ENCODE data around the gene EBI3. TPM values are rescaled to one million over a fixed set of nuclear protein-coding genes. Genes with fewer than 3 reads are reported as not detected.

EBI3 gene
- total and polyA plus RNA-seq, 2 donors (not counting 1 experiment from before 2014, with no cell fraction given) = 11.9 to 15.6 TPM

- peaks cover 2 to 42% (median 20%) of the 10 kb centered on the region in 4 experiments for H3K27me3 ChIP-seq (replicated peaks in 1 of 4; ENCODE audit: control extremely low read depth in 1 of 4, control insufficient read depth in 3 of 4, insufficient read depth in 4 of 4, low read length in 3 of 4)
- DNase-seq = no peak
- no peak for ATAC-seq (ENCODE audit: low read depth)
- CTCF ChIA-PET = interaction anchor here (3.2 kb wide), 1 partner anchor 215 kb away, joined by 21 read pairs; the partner anchor contains the start of gene EEF2
- H3K36me3 ChIP-seq (replicated peaks in 1 of 2; ENCODE audit: control extremely low read depth in 1 of 2, control insufficient read depth in 1 of 2, extremely low read depth in 1 of 2, insufficient read depth in 2 of 2, low read length in 1 of 2) = no peaks in the 10 kb centered on the region
- H3K79me2 ChIP-seq (ENCODE audit: control insufficient read depth, insufficient read depth, low read length) = no peaks in the 10 kb centered on the region
- no peak overlapping the region for H3K4me3 Mint-ChIP-seq
- H3K4me1 Mint-ChIP-seq = peaks cover 15% of the 10 kb centered on the region
- H3K9ac ChIP-seq (ENCODE audit: low read length) = no peak overlapping the region
- POLR2A ChIA-PET = no interaction called here
- no peaks in the 10 kb centered on the region for H4K20me1 ChIP-seq (ENCODE audit: control insufficient read depth, insufficient read depth, low read length, poor library complexity, severe bottlenecking)
- TF ChIP-seq EZH2 (IDR thresholded peaks at IDR 0.05; ENCODE audit: borderline replicate concordance, insufficient read depth, low read depth, low read length, poor library complexity, severe bottlenecking) = no peak
- TF ChIP-seq CTCF (IDR thresholded peaks at IDR 0.05) = no peak
- no peak overlapping the region for H3K27ac Mint-ChIP-seq
- peaks cover 30% of the 10 kb centered on the region for H3K27me3 Mint-ChIP-seq
- H3K9me3 ChIP-seq (ENCODE audit: control extremely low read depth in 1 of 3, control insufficient read depth in 2 of 3, insufficient read depth in 1 of 3, low read length in 2 of 3) = peaks cover 0 to 9% (median 0%) of the 10 kb centered on the region in 3 donors
- intact Hi-C loops (cut with micrococcal nuclease) = no loop called here
- WGBS (ENCODE audit: insufficient coverage) = 85% methylated on average over 33 of the region's 33 CpGs
- no peak overlapping the region for H3K4me2 ChIP-seq (replicated peaks; ENCODE audit: low read depth, low read length, poor library complexity, severe bottlenecking)
- no peak overlapping the region for H2AFZ ChIP-seq (ENCODE audit: insufficient read depth, low read depth, low read length, poor library complexity, severe bottlenecking)
- H3K27ac ChIP-seq (ENCODE audit: low read length in 2 of 2) = no peak overlapping the region
- H3K4me1 ChIP-seq (ENCODE audit: control insufficient read depth in 2 of 2, insufficient read depth in 2 of 2, low read length in 2 of 2) = peaks cover 10 to 15% of the 10 kb centered on the region in 2 donors
- H3K4me3 ChIP-seq (ENCODE audit: control extremely low read depth in 1 of 5, extremely low read depth in 1 of 5, insufficient read depth in 1 of 5, low read depth in 2 of 5, low read length in 4 of 5) = no peak overlapping the region
- H3K9me3 Mint-ChIP-seq (ENCODE audit: insufficient read depth) = no peaks in the 10 kb centered on the region
Observed at GRCh38 chr19:4199699-4200293, 29.5 kb upstream of the EBI3 start.

GRCh38 chr19:4200940-4201542 is 28.3 kb upstream of the EBI3 start:
- POLR2A ChIA-PET = interaction anchor here (0.5 to 1.8 kb wide), 3 partner anchors 39 to 230 kb away, joined by 5 to 8 read pairs (median 6); partner anchors contain the start of gene DAPK3
- peaks cover 0 to 9% (median 0%) of the 10 kb centered on the region in 3 donors for H3K9me3 ChIP-seq (ENCODE audit: control extremely low read depth in 1 of 3, control insufficient read depth in 2 of 3, insufficient read depth in 1 of 3, low read length in 2 of 3)
- TF ChIP-seq EZH2 (IDR thresholded peaks at IDR 0.05; ENCODE audit: borderline replicate concordance, insufficient read depth, low read depth, low read length, poor library complexity, severe bottlenecking) (no peak), CTCF (IDR thresholded peaks at IDR 0.05) (no peak)
- H2AFZ ChIP-seq (ENCODE audit: insufficient read depth, low read depth, low read length, poor library complexity, severe bottlenecking) = no peak overlapping the region
- H3K9ac ChIP-seq (ENCODE audit: low read length) = no peak overlapping the region
- Mint-ChIP-seq H3K4me1 (peaks cover 15% of the 10 kb centered on the region), H3K27me3 (peaks cover 26% of the 10 kb centered on the region), H3K4me3 (no peak overlapping the region), H3K9me3 (ENCODE audit: insufficient read depth) (no peaks in the 10 kb centered on the region), H3K27ac (no peak overlapping the region)
- CTCF ChIA-PET = interaction anchor here (0.5 to 3.4 kb wide), 8 partner anchors 9 to 216 kb away, joined by 3 to 21 read pairs (median 4); partner anchors contain the start of gene EEF2
- WGBS (ENCODE audit: insufficient coverage) = 80% methylated on average over 2 of the region's 2 CpGs
- no peak overlapping the region for H3K4me2 ChIP-seq (replicated peaks; ENCODE audit: low read depth, low read length, poor library complexity, severe bottlenecking)
- H3K4me1 ChIP-seq (ENCODE audit: control insufficient read depth in 2 of 2, insufficient read depth in 2 of 2, low read length in 2 of 2) = peaks cover 10 to 15% of the 10 kb centered on the region in 2 donors
- no peaks in the 10 kb centered on the region for H4K20me1 ChIP-seq (ENCODE audit: control insufficient read depth, insufficient read depth, low read length, poor library complexity, severe bottlenecking)
- intact Hi-C loops (cut with micrococcal nuclease) = no loop called here
- H3K79me2 ChIP-seq (ENCODE audit: control insufficient read depth, insufficient read depth, low read length) = no peaks in the 10 kb centered on the region
- peaks cover 2 to 33% (median 18%) of the 10 kb centered on the region in 4 experiments for H3K27me3 ChIP-seq (replicated peaks in 1 of 4; ENCODE audit: control extremely low read depth in 1 of 4, control insufficient read depth in 3 of 4, insufficient read depth in 4 of 4, low read length in 3 of 4)
- no peak overlapping the region for H3K27ac ChIP-seq (ENCODE audit: low read length in 2 of 2)
- ATAC-seq (ENCODE audit: low read depth) (no peak), DNase-seq (no peak)
- no peak overlapping the region for H3K4me3 ChIP-seq (ENCODE audit: control extremely low read depth in 1 of 5, extremely low read depth in 1 of 5, insufficient read depth in 1 of 5, low read depth in 2 of 5, low read length in 4 of 5)
- H3K36me3 ChIP-seq (replicated peaks in 1 of 2; ENCODE audit: control extremely low read depth in 1 of 2, control insufficient read depth in 1 of 2, extremely low read depth in 1 of 2, insufficient read depth in 2 of 2, low read length in 1 of 2) = no peaks in the 10 kb centered on the region
